Lower leg skin (tissue), 4 donors: ENCODE measurements around the gene RNH1. TPM values are rescaled to one million over a fixed set of nuclear protein-coding genes. Genes with fewer than 3 reads are reported as not detected.

Experiments
- DNase-seq, 2 donors: peaks; one replicate each; pipeline ENCODE4 v3.0.0-alpha.2; 2019; ENCODE audit warnings: low spot score in 2 of 2
- H3K4me3 ChIP-seq: fragments of 200-600 bp; sonication (generic); 2 replicates; pipeline ENCODE4 v1.5.1; 2017; ENCODE audit warnings: mild to moderate bottlenecking, low read depth; ENCODE audit not compliant: poor library complexity, severe bottlenecking
- CTCF ChIP-seq, 3 donors: fragments of 450-650 bp; IDR thresholded peaks; one replicate each; pipeline ENCODE4 v1.5.1; 2016; ENCODE audit warnings: antibody characterized with exemption in 3 of 3, mild to moderate bottlenecking in 3 of 3, moderate library complexity in 2 of 3
- POLR2A ChIP-seq, 2 donors: fragments of 450-650 bp; IDR thresholded peaks; one replicate each; pipeline ENCODE4 v1.6.1; 2016 to 2017; ENCODE audit warnings: antibody characterized with exemption in 2 of 2, mild to moderate bottlenecking in 1 of 2, moderate library complexity in 1 of 2
- WGBS, 2 donors: methylation state at CpG; one replicate each; pipeline ENCODE4 v1.1.5; 2018; 5-methylcytosine and 5-hydroxymethylcytosine counted together
- intact Hi-C: fragments of 100-400 bp; cut with DNase I; formaldehyde crosslinking; loops from one replicate; pipeline ENCODE4 v1.15.0; 2023; ENCODE audit warnings: low total_unique reads
- total RNA-seq, 4 donors: library from RNA; depleted of rRNA; stranded (reverse); fragments of >200 nt; gene quantifications; one replicate each; pipeline ENCODE4 v1.1.0, GENCODE V29; 2016

RNH1 gene
- total RNA-seq, 4 donors from 2014 or later, result 419 to 465 (median 446) TPM

- DNase-seq, result no peak
- no peak overlapping the region for H3K4me3 ChIP-seq
- no peak for TF ChIP-seq POLR2A (IDR thresholded peaks at IDR 0.05)
- no peak for TF ChIP-seq CTCF (IDR thresholded peaks at IDR 0.05)
- WGBS, 2 donors, result 76 to 77% methylated on average over 30 to 32 of the region's 32 CpGs
- intact Hi-C loops, result no loop called here
Observed at GRCh38 chr11:492427-493226, 14.4 kb downstream of the RNH1 start.

DNA sequence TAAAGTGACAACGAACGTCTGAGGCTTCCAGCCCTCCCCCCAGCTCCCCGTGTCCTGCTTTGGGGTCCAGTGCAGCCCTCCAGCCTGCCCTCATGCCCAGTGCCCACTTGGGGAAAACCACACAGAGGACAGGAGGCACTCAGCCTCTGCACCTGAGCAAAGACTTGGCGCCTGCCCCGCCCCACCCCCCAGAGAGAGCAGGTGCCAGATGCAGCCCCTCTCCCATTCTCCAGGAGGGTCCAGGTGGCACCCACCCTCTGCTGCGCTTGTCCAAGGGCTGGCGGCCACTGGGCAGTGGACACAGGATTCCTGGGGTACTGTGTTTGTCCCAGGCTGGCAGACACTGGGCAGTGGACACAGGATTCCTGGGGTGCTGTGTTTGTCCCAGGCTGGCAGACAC lies 15.7 kb downstream of the RNH1 start:
- no peak overlapping the region for H3K4me3 ChIP-seq
- 85 to 87% methylated on average over 3 to 7 of the region's 7 CpGs for WGBS, 2 donors
- intact Hi-C loops, result no loop called here
- DNase-seq, result no peak
- TF ChIP-seq CTCF (IDR thresholded peaks at IDR 0.05) (no peak), POLR2A (IDR thresholded peaks at IDR 0.05) (no peak)

GRCh38 chr11:490930-491260 lies 16.1 kb downstream of the RNH1 start:
- no peak for TF ChIP-seq POLR2A (IDR thresholded peaks at IDR 0.05)
- TF ChIP-seq CTCF (IDR thresholded peaks at IDR 0.05), result no peak
- H3K4me3 ChIP-seq, result no peak overlapping the region
- 86 to 89% methylated on average over 15 of the region's 15 CpGs for WGBS, 2 donors
- intact Hi-C loops, result no loop called here
- DNase-seq, result no peak

- intact Hi-C loops, result no loop called here
- no peak overlapping the region for H3K4me3 ChIP-seq
- TF ChIP-seq POLR2A (IDR thresholded peaks at IDR 0.05) (no peak), CTCF (IDR thresholded peaks at IDR 0.05) (no peak)
- 83 to 93% methylated on average over 29 to 38 of the region's 38 CpGs for WGBS, 2 donors
- no peak for DNase-seq
Observed at GRCh38 chr11:490186-490929, 16.7 kb downstream of the RNH1 start.

DNA sequence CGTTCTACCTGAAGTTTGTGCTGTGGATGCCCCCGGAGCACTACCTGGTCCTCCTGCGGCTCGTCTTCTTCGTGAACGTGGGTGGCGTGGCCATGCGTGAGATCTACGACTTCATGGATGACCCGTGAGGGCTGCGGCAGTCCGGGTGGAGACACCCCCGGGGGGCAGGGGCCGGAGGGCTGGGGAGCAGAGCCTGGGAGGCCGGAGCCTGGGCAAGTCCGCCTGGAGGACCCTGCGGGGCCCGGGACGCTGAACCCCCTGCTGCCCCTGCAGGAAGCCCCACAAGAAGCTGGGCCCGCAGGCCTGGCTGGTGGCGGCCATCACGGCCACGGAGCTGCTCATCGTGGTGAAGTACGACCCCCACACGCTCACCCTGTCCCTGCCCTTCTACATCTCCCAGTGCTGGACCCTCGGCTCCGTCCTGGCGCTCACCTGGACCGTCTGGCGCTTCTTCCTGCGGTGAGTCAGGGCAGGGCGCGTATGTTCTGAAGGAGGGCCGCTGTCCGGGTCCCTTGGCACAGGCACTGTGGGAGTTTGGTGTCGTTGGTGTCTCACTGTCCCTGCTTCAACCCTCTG lies 17.3 kb downstream of the RNH1 start:
- H3K4me3 ChIP-seq, result no peak overlapping the region
- intact Hi-C loops, result no loop called here
- TF ChIP-seq CTCF (IDR thresholded peaks at IDR 0.05) (no peak), POLR2A (IDR thresholded peaks at IDR 0.05) (no peak)
- DNase-seq, result no peak
- 94% methylated on average over 31 to 36 of the region's 37 CpGs for WGBS, 2 donors
